Ascending aorta (tissue), 2 donors: ENCODE data around the gene SMC3. TPM values are rescaled to one million over a fixed set of nuclear protein-coding genes. Genes with fewer than 3 reads are reported as not detected.

Source experiments
- DNase-seq, 2 donors: peaks; one replicate each; pipeline ENCODE4 v3.0.0-alpha.2; 2019; ENCODE audit warnings: low spot score in 2 of 2
- H3K27ac ChIP-seq, 2 donors: fragments of 200-600 bp; sonication (generic); one replicate each; pipeline ENCODE4 v1.5.1; 2016 to 2017; ENCODE audit warnings: mild to moderate bottlenecking in 1 of 2
- H3K27me3 ChIP-seq: fragments of 200-600 bp; sonication (generic); one replicate; pipeline ENCODE4 v1.5.1; 2017
- H3K36me3 ChIP-seq, 2 donors: fragments of 200-600 bp; sonication (generic); one replicate each; pipeline ENCODE4 v1.5.1; 2016
- H3K4me1 ChIP-seq, 2 donors: fragments of 200-600 bp; sonication (generic); one replicate each; pipeline ENCODE4 v1.5.1; 2016 to 2017; ENCODE audit warnings: mild to moderate bottlenecking in 1 of 2
- H3K4me3 ChIP-seq, 2 donors: fragments of 200-600 bp; sonication (generic); one replicate each; pipeline ENCODE4 v1.5.1; 2016 to 2017; ENCODE audit warnings: mild to moderate bottlenecking in 1 of 2
- H3K9me3 ChIP-seq, 2 donors: fragments of 200-600 bp; sonication (generic); one replicate each; pipeline ENCODE4 v1.5.1; 2016
- CTCF ChIP-seq, 3 experiments: fragments of 200-600 bp in 2 of 3; fragments of 450-650 bp in 1 of 3; sonication (generic) in 2 of 3; IDR thresholded peaks; one replicate each; pipeline ENCODE4 v1.5.1; 2016 to 2019; ENCODE audit warnings: antibody characterized with exemption in 3 of 3, mild to moderate bottlenecking in 1 of 3, moderate library complexity in 1 of 3
- intact Hi-C: fragments of 100-400 bp; cut with DNase I; formaldehyde crosslinking; loops from one replicate; pipeline ENCODE4 v1.15.1; 2023
- total RNA-seq: library from RNA; depleted of rRNA; stranded (reverse); fragments of >200 nt; gene quantifications from one replicate; pipeline ENCODE4 v1.1.0, GENCODE V29; 2016

The SMC3 gene
- total RNA-seq, 1 donor from 2014 or later, result 14.8 TPM

GRCh38 chr10:110547139-110547761, 20.2 kb upstream of the SMC3 start:
- TF ChIP-seq CTCF (IDR thresholded peaks at IDR 0.05), result peak; percentile 49 to 86 (median 82)
- no peaks in the 10 kb centered on the region for H3K4me1 ChIP-seq

GRCh38 chr10:110548002-110548401, 19.5 kb upstream of the SMC3 start:
- H3K4me1 ChIP-seq, result no peaks in the 10 kb centered on the region
- H3K27me3 ChIP-seq, result no peaks in the 10 kb centered on the region
- no peak for TF ChIP-seq CTCF (IDR thresholded peaks at IDR 0.05)
- no peak overlapping the region for H3K4me3 ChIP-seq
- DNase-seq, result no peak
- no peaks in the 10 kb centered on the region for H3K9me3 ChIP-seq
- no peak overlapping the region for H3K27ac ChIP-seq
- intact Hi-C loops, result loop anchor here (5.0 to 10.0 kb wide), 3 partner anchors 46 to 666 kb away; partner anchors contain the start of gene MXI1
- no peaks in the 10 kb centered on the region for H3K36me3 ChIP-seq

More at GRCh38 chr10:110547139-110547761, 20.2 kb upstream of the SMC3 start:
- Histone ChIP-seq H3K36me3 (no peaks in the 10 kb centered on the region), H3K9me3 (no peaks in the 10 kb centered on the region), H3K27ac (no peak overlapping the region), H3K4me3 (no peak overlapping the region), H3K27me3 (no peaks in the 10 kb centered on the region)
- intact Hi-C loops, result loop anchor here (1.0 to 10.0 kb wide), 6 partner anchors 45 to 665 kb away; partner anchors contain the start of gene MXI1
- DNase-seq, result no peak

- Histone ChIP-seq H3K4me3 (no peak overlapping the region), H3K27me3 (no peaks in the 10 kb centered on the region), H3K9me3 (no peaks in the 10 kb centered on the region), H3K4me1 (no peaks in the 10 kb centered on the region), H3K36me3 (no peaks in the 10 kb centered on the region), H3K27ac (no peak overlapping the region)
- TF ChIP-seq CTCF (IDR thresholded peaks at IDR 0.05), result no peak
- intact Hi-C loops, result loop anchor here (5.0 to 10.0 kb wide), 3 partner anchors 47 to 667 kb away; partner anchors contain the start of gene MXI1
- DNase-seq, result no peak
Observed at GRCh38 chr10:110549211-110549610, 18.3 kb upstream of the SMC3 start.

GRCh38 chr10:110553905-110554304, 13.6 kb upstream of the SMC3 start:
- H3K27me3 ChIP-seq, result no peaks in the 10 kb centered on the region
- no peak for TF ChIP-seq CTCF (IDR thresholded peaks at IDR 0.05)
- intact Hi-C loops, result no loop called here

GRCh38 chr10:110556296-110556695, 11.2 kb upstream of the SMC3 start:
- no peak for TF ChIP-seq CTCF (IDR thresholded peaks at IDR 0.05)
- no peak for DNase-seq
- intact Hi-C loops, result no loop called here

More at GRCh38 chr10:110553905-110554304, 13.6 kb upstream of the SMC3 start:
- Histone ChIP-seq H3K27ac (no peak overlapping the region), H3K4me1 (no peaks in the 10 kb centered on the region), H3K9me3 (no peaks in the 10 kb centered on the region), H3K36me3 (no peaks in the 10 kb centered on the region), H3K4me3 (no peak overlapping the region)
- DNase-seq, result no peak

More at GRCh38 chr10:110556296-110556695, 11.2 kb upstream of the SMC3 start:
- Histone ChIP-seq H3K9me3 (no peaks in the 10 kb centered on the region), H3K36me3 (no peaks in the 10 kb centered on the region), H3K27me3 (no peaks in the 10 kb centered on the region), H3K27ac (no peak overlapping the region), H3K4me3 (no peak overlapping the region), H3K4me1 (no peaks in the 10 kb centered on the region)
